GM19438 (cell line): ENCODE measurements around the gene FAM163B.

Experiments used
- ATAC-seq: cut with Tn5 transposase; IDR thresholded peaks from one replicate; pipeline ENCODE4 v1.9.1; 2021; ENCODE audit warnings: low read depth; ENCODE audit not compliant: unreplicated experiment

Gene FAM163B

GRCh38 chr9:133556354-133556753 lies 52.8 kb downstream of the FAM163B start:
- no peak for ATAC-seq

GRCh38 chr9:133554729-133555128 lies 54.5 kb downstream of the FAM163B start:
- ATAC-seq = no peak

- no peak for ATAC-seq
These were observed 55.0 kb downstream of the FAM163B start for GRCh38 chr9:133553973-133554713.

- ATAC-seq = no peak
These were observed 56.1 kb downstream of the FAM163B start for GRCh38 chr9:133553123-133553522.

GRCh38 chr9:133552236-133552635 lies 57.0 kb downstream of the FAM163B start:
- no peak for ATAC-seq

GRCh38 chr9:133551446-133551845 lies 57.7 kb downstream of the FAM163B start:
- ATAC-seq = no peak

- ATAC-seq = no peak
These were observed 62.1 kb downstream of the FAM163B start for GRCh38 chr9:133547116-133547515.

- ATAC-seq = no peak
These were observed 62.9 kb downstream of the FAM163B start for GRCh38 chr9:133546287-133546680.

- no peak for ATAC-seq
These were observed 63.5 kb downstream of the FAM163B start for GRCh38 chr9:133545494-133546286.

GRCh38 chr9:133543772-133544467 lies 65.3 kb downstream of the FAM163B start:
- ATAC-seq = no peak

- no peak for ATAC-seq
These were observed 67.2 kb downstream of the FAM163B start for GRCh38 chr9:133542002-133542401.

GRCh38 chr9:133540698-133541025 lies 68.5 kb downstream of the FAM163B start:
- no peak for ATAC-seq

GRCh38 chr9:133539991-133540697 lies 69.0 kb downstream of the FAM163B start:
- ATAC-seq = no peak

- no peak for ATAC-seq
These were observed 70.0 kb downstream of the FAM163B start for GRCh38 chr9:133538851-133539833.

- ATAC-seq = no peak
These were observed 71.0 kb downstream of the FAM163B start for GRCh38 chr9:133538176-133538575.

GRCh38 chr9:133537257-133537656 lies 71.9 kb downstream of the FAM163B start:
- ATAC-seq = no peak

- no peak for ATAC-seq
These were observed 72.7 kb downstream of the FAM163B start for GRCh38 chr9:133536536-133536935.

- ATAC-seq = no peak
These were observed 73.1 kb downstream of the FAM163B start for GRCh38 chr9:133536080-133536479.

GRCh38 chr9:133535306-133535877 lies 73.8 kb downstream of the FAM163B start:
- ATAC-seq = no peak
